ENCODE data around the gene UCN. TPM values are rescaled to one million over a fixed set of nuclear protein-coding genes. Genes with fewer than 3 reads are reported as not detected.
"Not testable (repeated sequence)": the region's sequence is repeated elsewhere in the genome, so short reads cannot be mapped to it uniquely, and the experiment has no call there.

The UCN gene
- total and polyA plus RNA-seq, 4 donors = 0.25 to 0.83 (median 0.42) TPM; not detected in 1

DNA sequence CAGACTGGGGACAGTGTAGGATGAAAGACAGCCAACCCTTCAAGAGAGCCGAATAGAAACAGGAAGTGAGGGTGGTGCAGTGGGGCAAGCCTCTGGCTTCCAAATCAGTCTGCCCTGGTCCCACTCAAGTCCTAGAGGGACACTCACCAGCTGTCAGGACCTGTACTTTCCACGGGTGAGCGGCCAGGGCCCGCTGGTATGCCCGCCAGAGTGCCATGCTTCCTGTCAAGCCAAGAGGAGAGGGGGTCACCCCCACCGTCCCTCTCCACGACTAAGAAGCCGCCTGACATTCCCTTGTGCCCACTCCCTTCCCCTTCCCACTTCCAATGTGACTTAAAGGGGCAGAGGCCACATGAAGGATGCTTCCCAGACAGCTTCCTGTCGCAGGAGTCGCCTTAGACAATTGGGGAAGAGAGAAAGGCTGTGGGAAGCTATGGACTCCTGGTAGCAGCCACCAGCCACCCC lies 14.1 kb upstream of the UCN start:
- no peak for DNase-seq (ENCODE audit: low spot score)

GRCh38 chr2:27320958-27321543 lies 12.8 kb upstream of the UCN start:
- Histone ChIP-seq H3K27me3 (ENCODE audit: control insufficient read depth in 4 of 4, insufficient read depth in 4 of 4, low read length in 3 of 4) (no peaks in the 10 kb centered on the region), H3K4me3 (ENCODE audit: low read depth in 1 of 3, low read length in 3 of 3) (no peak overlapping the region), H3K36me3 (ENCODE audit: control insufficient read depth in 4 of 4, insufficient read depth in 3 of 4, low read depth in 1 of 4, low read length in 3 of 4) (peaks cover 0 to 4% (median 2%) of the 10 kb centered on the region in 4 donors), H3K4me1 (ENCODE audit: control insufficient read depth in 4 of 4, insufficient read depth in 4 of 4, low read length in 3 of 4) (peaks cover 5 to 22% (median 15%) of the 10 kb centered on the region in 4 donors), H3K9ac (ENCODE audit: low read depth in 1 of 2, low read length in 2 of 2) (no peak overlapping the region), H3K9me3 (ENCODE audit: control insufficient read depth in 4 of 4, low read length in 3 of 4) (no peaks in the 10 kb centered on the region), H3K27ac (ENCODE audit: low read depth in 1 of 2, low read length in 2 of 2) (peak overlapping the region in 1 of 2 donors; percentile 4)
- TF ChIP-seq RAD21 (IDR thresholded peaks at IDR 0.05) (peak; percentile 81 to 83), FOXA2 (IDR thresholded peaks at IDR 0.05) (peak; percentile 18), YY1 (IDR thresholded peaks at IDR 0.05) (peak; percentile 71), HNF4A (conservative IDR thresholded peaks at IDR 0.05) (peak; percentile 26 to 67), JUND (IDR thresholded peaks at IDR 0.05) (peak; percentile 100), RXRA (IDR thresholded peaks at IDR 0.05) (peak in 1 of 2 donors; percentile 65), SP1 (IDR thresholded peaks at IDR 0.05) (peak; percentile 33), GABPA (IDR thresholded peaks at IDR 0.05 in 1 of 2, conservative IDR thresholded peaks at IDR 0.05 in 1 of 2) (peak in 1 of 2 donors; percentile 65), EGR1 (IDR thresholded peaks at IDR 0.05; ENCODE audit: low read depth in 2 of 2) (no peak), ATF3 (IDR thresholded peaks at IDR 0.05) (peak; percentile 99)
- TF ChIP-seq, protein P1, sequence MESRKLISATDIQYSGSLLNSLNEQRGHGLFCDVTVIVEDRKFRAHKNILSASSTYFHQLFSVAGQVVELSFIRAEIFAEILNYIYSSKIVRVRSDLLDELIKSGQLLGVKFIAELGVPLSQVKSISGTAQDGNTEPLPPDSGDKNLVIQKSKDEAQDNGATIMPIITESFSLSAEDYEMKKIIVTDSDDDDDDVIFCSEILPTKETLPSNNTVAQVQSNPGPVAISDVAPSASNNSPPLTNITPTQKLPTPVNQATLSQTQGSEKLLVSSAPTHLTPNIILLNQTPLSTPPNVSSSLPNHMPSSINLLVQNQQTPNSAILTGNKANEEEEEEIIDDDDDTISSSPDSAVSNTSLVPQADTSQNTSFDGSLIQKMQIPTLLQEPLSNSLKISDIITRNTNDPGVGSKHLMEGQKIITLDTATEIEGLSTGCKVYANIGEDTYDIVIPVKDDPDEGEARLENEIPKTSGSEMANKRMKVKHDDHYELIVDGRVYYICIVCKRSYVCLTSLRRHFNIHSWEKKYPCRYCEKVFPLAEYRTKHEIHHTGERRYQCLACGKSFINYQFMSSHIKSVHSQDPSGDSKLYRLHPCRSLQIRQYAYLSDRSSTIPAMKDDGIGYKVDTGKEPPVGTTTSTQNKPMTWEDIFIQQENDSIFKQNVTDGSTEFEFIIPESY (IDR thresholded peaks at IDR 0.05) = no peak
- TF ChIP-seq, protein P2, sequence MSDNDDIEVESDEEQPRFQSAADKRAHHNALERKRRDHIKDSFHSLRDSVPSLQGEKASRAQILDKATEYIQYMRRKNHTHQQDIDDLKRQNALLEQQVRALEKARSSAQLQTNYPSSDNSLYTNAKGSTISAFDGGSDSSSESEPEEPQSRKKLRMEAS (IDR thresholded peaks at IDR 0.05) = peak; percentile 15
- TF ChIP-seq, protein P3, sequence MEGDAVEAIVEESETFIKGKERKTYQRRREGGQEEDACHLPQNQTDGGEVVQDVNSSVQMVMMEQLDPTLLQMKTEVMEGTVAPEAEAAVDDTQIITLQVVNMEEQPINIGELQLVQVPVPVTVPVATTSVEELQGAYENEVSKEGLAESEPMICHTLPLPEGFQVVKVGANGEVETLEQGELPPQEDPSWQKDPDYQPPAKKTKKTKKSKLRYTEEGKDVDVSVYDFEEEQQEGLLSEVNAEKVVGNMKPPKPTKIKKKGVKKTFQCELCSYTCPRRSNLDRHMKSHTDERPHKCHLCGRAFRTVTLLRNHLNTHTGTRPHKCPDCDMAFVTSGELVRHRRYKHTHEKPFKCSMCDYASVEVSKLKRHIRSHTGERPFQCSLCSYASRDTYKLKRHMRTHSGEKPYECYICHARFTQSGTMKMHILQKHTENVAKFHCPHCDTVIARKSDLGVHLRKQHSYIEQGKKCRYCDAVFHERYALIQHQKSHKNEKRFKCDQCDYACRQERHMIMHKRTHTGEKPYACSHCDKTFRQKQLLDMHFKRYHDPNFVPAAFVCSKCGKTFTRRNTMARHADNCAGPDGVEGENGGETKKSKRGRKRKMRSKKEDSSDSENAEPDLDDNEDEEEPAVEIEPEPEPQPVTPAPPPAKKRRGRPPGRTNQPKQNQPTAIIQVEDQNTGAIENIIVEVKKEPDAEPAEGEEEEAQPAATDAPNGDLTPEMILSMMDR (IDR thresholded peaks at IDR 0.05; ENCODE audit: low read depth, low read length, missing input control) = peak; percentile 66
- TF ChIP-seq, protein P4, sequence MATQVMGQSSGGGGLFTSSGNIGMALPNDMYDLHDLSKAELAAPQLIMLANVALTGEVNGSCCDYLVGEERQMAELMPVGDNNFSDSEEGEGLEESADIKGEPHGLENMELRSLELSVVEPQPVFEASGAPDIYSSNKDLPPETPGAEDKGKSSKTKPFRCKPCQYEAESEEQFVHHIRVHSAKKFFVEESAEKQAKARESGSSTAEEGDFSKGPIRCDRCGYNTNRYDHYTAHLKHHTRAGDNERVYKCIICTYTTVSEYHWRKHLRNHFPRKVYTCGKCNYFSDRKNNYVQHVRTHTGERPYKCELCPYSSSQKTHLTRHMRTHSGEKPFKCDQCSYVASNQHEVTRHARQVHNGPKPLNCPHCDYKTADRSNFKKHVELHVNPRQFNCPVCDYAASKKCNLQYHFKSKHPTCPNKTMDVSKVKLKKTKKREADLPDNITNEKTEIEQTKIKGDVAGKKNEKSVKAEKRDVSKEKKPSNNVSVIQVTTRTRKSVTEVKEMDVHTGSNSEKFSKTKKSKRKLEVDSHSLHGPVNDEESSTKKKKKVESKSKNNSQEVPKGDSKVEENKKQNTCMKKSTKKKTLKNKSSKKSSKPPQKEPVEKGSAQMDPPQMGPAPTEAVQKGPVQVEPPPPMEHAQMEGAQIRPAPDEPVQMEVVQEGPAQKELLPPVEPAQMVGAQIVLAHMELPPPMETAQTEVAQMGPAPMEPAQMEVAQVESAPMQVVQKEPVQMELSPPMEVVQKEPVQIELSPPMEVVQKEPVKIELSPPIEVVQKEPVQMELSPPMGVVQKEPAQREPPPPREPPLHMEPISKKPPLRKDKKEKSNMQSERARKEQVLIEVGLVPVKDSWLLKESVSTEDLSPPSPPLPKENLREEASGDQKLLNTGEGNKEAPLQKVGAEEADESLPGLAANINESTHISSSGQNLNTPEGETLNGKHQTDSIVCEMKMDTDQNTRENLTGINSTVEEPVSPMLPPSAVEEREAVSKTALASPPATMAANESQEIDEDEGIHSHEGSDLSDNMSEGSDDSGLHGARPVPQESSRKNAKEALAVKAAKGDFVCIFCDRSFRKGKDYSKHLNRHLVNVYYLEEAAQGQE (IDR thresholded peaks at IDR 0.05) = no peak
- 49% methylated on average over 8 of the region's 8 CpGs for WGBS
- no peak for DNase-seq (ENCODE audit: low spot score)

More for the DNA sequence above, 14.1 kb upstream of the UCN start:
- peak overlapping the region; percentile 94 to 95 for H3K27ac ChIP-seq (ENCODE audit: low read depth in 1 of 2, low read length in 2 of 2)
- 9% methylated on average over 10 of the region's 10 CpGs for WGBS
- H3K36me3 ChIP-seq (ENCODE audit: control insufficient read depth in 4 of 4, insufficient read depth in 3 of 4, low read depth in 1 of 4, low read length in 3 of 4) = peaks cover 3 to 15% (median 13%) of the 10 kb centered on the region in 4 donors
- peak overlapping the region; percentile 89 to 98 for H3K9ac ChIP-seq (ENCODE audit: low read depth in 1 of 2, low read length in 2 of 2)
- H3K9me3 ChIP-seq (ENCODE audit: control insufficient read depth in 4 of 4, low read length in 3 of 4) = no peaks in the 10 kb centered on the region
- peaks cover 5 to 22% (median 15%) of the 10 kb centered on the region in 4 donors for H3K4me1 ChIP-seq (ENCODE audit: control insufficient read depth in 4 of 4, insufficient read depth in 4 of 4, low read length in 3 of 4)
- TF ChIP-seq FOXA2 (IDR thresholded peaks at IDR 0.05) = no peak
- no peak for TF ChIP-seq JUND (IDR thresholded peaks at IDR 0.05)
- TF ChIP-seq, protein P4 (IDR thresholded peaks at IDR 0.05) = no peak
- no peaks in the 10 kb centered on the region for H3K27me3 ChIP-seq (ENCODE audit: control insufficient read depth in 4 of 4, insufficient read depth in 4 of 4, low read length in 3 of 4)
- peak overlapping the region; percentile 79 to 94 (median 84) for H3K4me3 ChIP-seq (ENCODE audit: low read depth in 1 of 3, low read length in 3 of 3)

DNA sequence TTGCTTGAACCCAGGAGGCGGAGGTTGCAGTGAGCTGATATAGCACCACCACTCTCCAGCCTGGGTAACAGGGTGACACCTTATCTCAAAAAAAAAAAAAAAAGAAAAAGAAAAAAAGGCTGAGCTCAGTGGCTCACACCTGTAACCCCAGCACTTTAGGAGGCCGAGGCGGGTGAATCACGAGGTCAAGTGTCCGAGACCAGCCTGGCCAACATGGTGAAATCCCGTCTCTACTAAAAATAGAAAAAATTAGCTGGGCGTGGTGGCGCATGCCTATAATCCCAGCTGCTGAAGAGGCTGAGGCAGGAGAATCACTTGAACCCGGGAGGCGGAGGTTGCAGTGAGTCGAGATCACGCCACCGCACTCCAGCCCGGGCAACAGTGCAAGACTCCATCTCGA lies 11.6 kb upstream of the UCN start:
- not testable (repeated sequence) for H3K4me3 ChIP-seq (ENCODE audit: low read depth in 1 of 3, low read length in 3 of 3); H3K27me3 ChIP-seq (ENCODE audit: control insufficient read depth in 4 of 4, insufficient read depth in 4 of 4, low read length in 3 of 4); DNase-seq (ENCODE audit: low spot score); H3K9me3 ChIP-seq (ENCODE audit: control insufficient read depth in 4 of 4, low read length in 3 of 4); H3K9ac ChIP-seq (ENCODE audit: low read depth in 1 of 2, low read length in 2 of 2); H3K36me3 ChIP-seq (ENCODE audit: control insufficient read depth in 4 of 4, insufficient read depth in 3 of 4, low read depth in 1 of 4, low read length in 3 of 4); H3K27ac ChIP-seq (ENCODE audit: low read depth in 1 of 2, low read length in 2 of 2)
- peaks cover 5 to 22% (median 15%) of the 10 kb centered on the region in 4 donors for H3K4me1 ChIP-seq (ENCODE audit: control insufficient read depth in 4 of 4, insufficient read depth in 4 of 4, low read length in 3 of 4)
- WGBS = 95% methylated on average over 15 of the region's 15 CpGs

Data from liver (tissue), 9 donors.